BJ (cell line): ENCODE data around the gene TBL1XR1. TPM values are rescaled to one million over a fixed set of nuclear protein-coding genes. Genes with fewer than 3 reads are reported as not detected.

Source experiments
- CTCF ChIA-PET: fragments of 350-600 bp; formaldehyde crosslinking; extraction: SDS; loops from one replicate; lab custom pipeline; 2021; ENCODE audit warnings: antibody characterized with exemption, inconsistent platforms; lab: Yijun Ruan, JAX
- POLR2A ChIA-PET: fragments of 300-600 bp; sonication (Branson Sonifier 250); formaldehyde crosslinking; extraction: SDS; loops from one replicate; lab custom pipeline; 2021; ENCODE audit warnings: antibody characterized with exemption; lab: Charles Lee
- DNase-seq: peaks from one replicate; pipeline ENCODE4 v3.0.0-alpha.2; 2011; ENCODE audit warnings: low read depth
- H3K27me3 ChIP-seq: 2 replicates; pipeline ENCODE4 v1.6.0; 2011; ENCODE audit warnings: low read length; ENCODE audit not compliant: control insufficient read depth, insufficient read depth
- H3K36me3 ChIP-seq: 2 replicates; pipeline ENCODE4 v1.5.1; 2011; ENCODE audit warnings: low read length; ENCODE audit not compliant: control insufficient read depth, insufficient read depth
- H3K4me3 ChIP-seq: 2 replicates; pipeline ENCODE4 v1.5.1; 2011; ENCODE audit warnings: low read depth, mild to moderate bottlenecking, control low read depth, low read length
- CTCF ChIP-seq: IDR thresholded peaks from 2 replicates; pipeline ENCODE4 v1.5.1; 2011; ENCODE audit warnings: low read depth, mild to moderate bottlenecking, control low read depth, inconsistent platforms, low read length, moderate library complexity; ENCODE audit not compliant: insufficient read depth
- polyA plus RNA-seq: library from polyadenylated mRNA; depleted of rRNA; stranded (reverse); fragments of >200 nt; gene quantifications from 2 replicates; pipeline ENCODE4 v1.2.3, GENCODE V29; 2011

Gene TBL1XR1
- polyA plus RNA-seq, 1 experiment: 95.4 TPM

DNA sequence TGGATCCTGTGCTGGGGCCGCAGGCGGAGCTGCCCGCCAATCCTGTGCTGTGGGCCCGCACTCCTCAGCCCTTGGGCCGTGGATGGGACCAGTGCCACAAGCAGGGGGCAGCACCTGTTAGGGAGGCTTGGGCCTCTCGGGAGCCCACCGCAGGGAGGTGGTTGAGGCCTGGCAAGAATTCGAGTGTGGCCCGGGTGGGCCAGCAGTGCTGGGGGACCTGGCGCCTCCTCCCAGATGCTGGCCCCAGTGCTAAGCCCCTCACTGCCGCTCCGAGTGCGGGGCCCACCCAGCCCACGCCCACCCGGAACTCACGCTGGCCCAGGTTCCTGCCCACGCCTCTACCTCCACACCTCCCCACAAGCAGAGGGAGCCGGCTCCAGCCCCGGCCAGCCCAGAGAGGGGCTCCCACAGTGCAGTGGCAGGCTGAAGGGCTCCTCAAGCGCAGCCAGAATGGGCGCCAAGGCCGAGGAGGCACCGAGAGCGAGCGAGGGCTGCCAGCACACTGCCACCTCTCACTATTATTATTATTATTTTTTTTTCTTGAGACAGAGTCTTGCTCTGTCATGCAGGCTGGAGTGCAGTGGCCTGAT is 31.4 kb upstream of the TBL1XR1 start:
- no peak for DNase-seq
- CTCF ChIA-PET: no interaction called here
- POLR2A ChIA-PET: no interaction called here
- H3K36me3 ChIP-seq: no peaks in the 10 kb centered on the region
- no peak overlapping the region for H3K4me3 ChIP-seq
- no peaks in the 10 kb centered on the region for H3K27me3 ChIP-seq
- TF ChIP-seq CTCF: no peak

DNA sequence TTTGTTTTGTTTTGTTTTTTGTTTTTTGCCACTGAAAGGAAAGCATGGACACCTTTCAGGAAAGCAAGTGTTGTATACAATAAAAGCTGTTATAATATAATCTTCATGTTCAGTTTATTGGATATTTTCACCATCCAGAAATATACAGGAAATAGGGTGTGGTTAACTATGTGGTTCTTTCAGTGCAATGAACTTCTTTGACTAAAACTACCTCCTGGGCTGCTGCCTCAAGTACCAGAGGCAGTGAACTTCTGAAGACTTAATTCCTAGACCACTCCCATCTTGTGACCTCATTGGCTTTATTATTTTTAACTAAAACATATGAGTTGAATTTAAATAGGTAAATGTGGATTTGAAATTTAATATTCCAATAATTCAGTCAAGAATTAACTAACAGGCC is 27.1 kb upstream of the TBL1XR1 start:
- H3K36me3 ChIP-seq: no peaks in the 10 kb centered on the region
- DNase-seq: no peak
- no peaks in the 10 kb centered on the region for H3K27me3 ChIP-seq
- TF ChIP-seq CTCF: no peak
- POLR2A ChIA-PET: interaction anchor here (0.6 kb wide), 1 partner anchor 205 kb away, joined by 5 read pairs; no protein-coding TSS in a partner anchor
- H3K4me3 ChIP-seq: no peak overlapping the region
- CTCF ChIA-PET: no interaction called here

- ChIA-PET CTCF (no interaction called here), POLR2A (no interaction called here)
Observed at GRCh38 chr3:177221744-177222143, 24.5 kb upstream of the TBL1XR1 start.

GRCh38 chr3:177220136-177220974 is 23.1 kb upstream of the TBL1XR1 start:
- no peaks in the 10 kb centered on the region for H3K27me3 ChIP-seq
- DNase-seq: no peak
- no peak overlapping the region for H3K4me3 ChIP-seq
- no peak for TF ChIP-seq CTCF
- H3K36me3 ChIP-seq: no peaks in the 10 kb centered on the region
- ChIA-PET POLR2A (no interaction called here), CTCF (no interaction called here)

More at GRCh38 chr3:177221744-177222143, 24.5 kb upstream of the TBL1XR1 start:
- H3K36me3 ChIP-seq: no peaks in the 10 kb centered on the region
- H3K4me3 ChIP-seq: no peak overlapping the region
- no peak for DNase-seq
- TF ChIP-seq CTCF: no peak
- no peaks in the 10 kb centered on the region for H3K27me3 ChIP-seq

DNA sequence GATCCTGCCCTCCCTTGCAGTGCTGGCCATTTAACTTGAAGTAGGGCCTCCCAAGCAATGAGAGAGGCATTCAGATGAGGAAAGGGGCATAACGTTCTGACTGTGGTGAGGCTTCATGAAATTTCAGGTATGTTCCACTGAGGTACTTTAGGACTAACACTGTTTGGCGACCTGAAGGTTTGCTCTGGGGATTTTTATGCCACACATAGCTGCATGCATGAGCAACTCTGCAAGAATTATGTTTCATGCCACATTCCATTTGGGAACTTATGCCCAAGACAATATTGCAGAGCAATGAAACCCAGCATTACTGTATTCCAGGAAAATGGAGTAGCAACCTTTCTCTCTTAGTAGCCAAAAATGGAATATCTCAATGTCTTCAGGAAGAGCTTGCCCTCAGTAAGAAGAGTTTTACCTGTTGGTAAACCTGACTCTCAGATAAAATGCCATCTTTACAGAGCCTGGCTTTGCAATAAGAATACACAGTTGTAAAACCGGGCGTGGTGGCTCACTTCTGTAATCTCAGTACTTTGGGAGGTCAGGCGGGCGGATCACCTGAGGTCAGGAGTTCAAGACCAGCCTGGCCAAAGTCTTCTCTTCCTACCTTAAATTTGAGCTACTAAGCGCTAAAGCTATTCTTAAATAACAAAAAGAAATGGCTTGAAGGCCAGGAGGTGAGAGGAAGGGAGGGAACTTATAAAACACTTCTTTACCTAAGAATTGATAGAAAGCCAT is 16.7 kb upstream of the TBL1XR1 start:
- no peaks in the 10 kb centered on the region for H3K27me3 ChIP-seq
- CTCF ChIA-PET: interaction anchor here (0.7 to 0.8 kb wide), 2 partner anchors 9 to 10 kb away, joined by 3 read pairs; no protein-coding TSS in a partner anchor
- no peak for TF ChIP-seq CTCF
- POLR2A ChIA-PET: no interaction called here
- no peak overlapping the region for H3K4me3 ChIP-seq
- H3K36me3 ChIP-seq: no peaks in the 10 kb centered on the region
- no peak for DNase-seq
